Liver (tissue), 9 donors: ENCODE results near the gene USP48. TPM values are rescaled to one million over a fixed set of nuclear protein-coding genes. Genes with fewer than 3 reads are reported as not detected.
"Not testable (repeated sequence)": the region's sequence is repeated elsewhere in the genome, so short reads cannot be mapped to it uniquely, and the experiment has no call there.

Experiments
- DNase-seq: peaks from one replicate; pipeline ENCODE4 v3.0.0-alpha.2; 2017; ENCODE audit warnings: low spot score
- H3K27ac ChIP-seq, 2 donors: one replicate each; pipeline ENCODE4 v1.7.0; 2013; ENCODE audit warnings: inconsistent platforms in 2 of 2, low read length in 2 of 2, control low read depth in 1 of 2, low read depth in 1 of 2, mild to moderate bottlenecking in 1 of 2
- H3K27me3 ChIP-seq, 4 donors: one replicate each; pipeline versions ENCODE4 v1.6.1 to v1.7.0; 2013; ENCODE audit warnings: low read length in 3 of 4, inconsistent platforms in 1 of 4, mild to moderate bottlenecking in 1 of 4, moderate library complexity in 1 of 4; ENCODE audit not compliant: control insufficient read depth in 4 of 4, insufficient read depth in 4 of 4
- H3K36me3 ChIP-seq, 4 donors: one replicate each; pipeline versions ENCODE4 v1.6.1 to v1.7.0; 2013; ENCODE audit warnings: low read length in 3 of 4, mild to moderate bottlenecking in 3 of 4, low read depth in 1 of 4, moderate library complexity in 1 of 4; ENCODE audit not compliant: control insufficient read depth in 4 of 4, insufficient read depth in 3 of 4
- H3K4me1 ChIP-seq, 4 donors: one replicate each; pipeline versions ENCODE4 v1.6.1 to v1.7.0; 2013; ENCODE audit warnings: low read length in 3 of 4, mild to moderate bottlenecking in 3 of 4, moderate library complexity in 1 of 4; ENCODE audit not compliant: control insufficient read depth in 4 of 4, insufficient read depth in 4 of 4
- H3K4me3 ChIP-seq, 3 donors: one replicate each; pipeline versions ENCODE4 v1.6.1 to v1.7.0; 2013; ENCODE audit warnings: low read length in 3 of 3, control low read depth in 1 of 3, low read depth in 1 of 3, mild to moderate bottlenecking in 1 of 3
- H3K9ac ChIP-seq, 2 donors: one replicate each; pipeline ENCODE4 v1.7.0; 2013; ENCODE audit warnings: low read length in 2 of 2, mild to moderate bottlenecking in 2 of 2, moderate library complexity in 2 of 2, control low read depth in 1 of 2, low read depth in 1 of 2
- H3K9me3 ChIP-seq, 4 donors: one replicate each; pipeline versions ENCODE4 v1.6.1 to v1.7.0; 2013; ENCODE audit warnings: low read length in 3 of 4; ENCODE audit not compliant: control insufficient read depth in 4 of 4
- FOXA1 ChIP-seq: IDR thresholded peaks from 2 replicates; pipeline ENCODE4 v1.6.1; 2016; ENCODE audit warnings: antibody characterized with exemption
- FOXA2 ChIP-seq: IDR thresholded peaks from 2 replicates; pipeline ENCODE4 v1.6.1; 2016; ENCODE audit warnings: antibody characterized with exemption
- GABPA ChIP-seq, 2 donors: IDR thresholded peaks in 1 of 2; conservative IDR thresholded peaks in 1 of 2; 2 replicates each; pipeline ENCODE4 v1.6.1; 2016; ENCODE audit warnings: antibody characterized with exemption in 2 of 2, mild to moderate bottlenecking in 1 of 2, moderate library complexity in 1 of 2
- HNF4G ChIP-seq: IDR thresholded peaks from 2 replicates; pipeline ENCODE4 v1.6.1; 2016; ENCODE audit warnings: antibody characterized with exemption
- JUND ChIP-seq, 2 donors: IDR thresholded peaks; 2 replicates each; pipeline ENCODE4 v1.6.1; 2016; ENCODE audit warnings: antibody characterized with exemption in 2 of 2
- MAX ChIP-seq: IDR thresholded peaks from 2 replicates; pipeline ENCODE4 v1.6.1; 2016; ENCODE audit warnings: antibody characterized with exemption
- NR2F2 ChIP-seq: IDR thresholded peaks from 2 replicates; pipeline ENCODE4 v1.6.1; 2016; ENCODE audit warnings: antibody characterized with exemption
- RXRA ChIP-seq, 2 donors: IDR thresholded peaks; 2 replicates each; pipeline ENCODE4 v1.6.1; 2017 to 2018; ENCODE audit warnings: antibody characterized with exemption in 2 of 2, mild to moderate bottlenecking in 1 of 2
- SP1 ChIP-seq: IDR thresholded peaks from 2 replicates; pipeline ENCODE4 v1.6.1; 2018; ENCODE audit warnings: antibody characterized with exemption, mild to moderate bottlenecking
- YY1 ChIP-seq: IDR thresholded peaks from 2 replicates; pipeline ENCODE4 v1.6.1; 2016; ENCODE audit warnings: antibody characterized with exemption, mild to moderate bottlenecking
- WGBS: extraction: QIAGEN DNeasy Blood & Tissue Kit; methylation state at CpG from one replicate; pipeline ENCODE4 v1.1.7; 2013; 5-methylcytosine and 5-hydroxymethylcytosine counted together
- polyA plus RNA-seq, 2 donors: library from polyadenylated mRNA; stranded (reverse) in 1 of 2; unstranded in 1 of 2; fragments of 200-250 nt in 1 of 2; fragments of >200 nt in 1 of 2; fragmentation: Nextera tagmentation in 1 of 2; extraction: Ambion mirVana in 1 of 2; gene quantifications; one replicate each; pipeline versions ENCODE4 v1.2.1 to v1.2.3, GENCODE V29; 2013 to 2015
- total RNA-seq, 2 donors: library from RNA; depleted of rRNA; stranded (reverse); fragments of >200 nt; gene quantifications; one replicate each; pipeline ENCODE4 v1.2.3, GENCODE V29; 2014
- TF ChIP-seq, protein P1 (sequence below): fragments of 150-350 bp; IDR thresholded peaks from 2 replicates; pipeline ENCODE4 v1.5.1; 2017; ENCODE audit warnings: improper control_type of control experiment, low read depth, low read length; ENCODE audit not compliant: missing input control
- TF ChIP-seq, protein P2 (sequence below): IDR thresholded peaks from 2 replicates; pipeline ENCODE4 v1.6.1; 2016; ENCODE audit warnings: antibody characterized with exemption
- donor health status: healthy.
- donor health status: healthy.
- donor health status: healthy.
- donor health status: healthy.
- donor health status: healthy.

USP48 gene
- total and polyA plus RNA-seq, 4 donors, result 7.8 to 34.9 (median 23.1) TPM

GRCh38 chr1:21767106-21767505 lies 15.8 kb downstream of the USP48 start:
- H3K4me3 ChIP-seq, H3K27ac ChIP-seq, H3K27me3 ChIP-seq, H3K9me3 ChIP-seq, H3K9ac ChIP-seq, H3K4me1 ChIP-seq, DNase-seq, H3K36me3 ChIP-seq: not testable (repeated sequence)
- WGBS, result 97% methylated on average over 8 of the region's 8 CpGs

GRCh38 chr1:21766210-21766609 lies 16.7 kb downstream of the USP48 start:
- no peaks in the 10 kb centered on the region for H3K36me3 ChIP-seq
- peaks cover 0 to 9% (median 3%) of the 10 kb centered on the region in 4 donors for H3K4me1 ChIP-seq
- H3K27ac ChIP-seq, result no peak overlapping the region
- 95% methylated on average over 4 of the region's 4 CpGs for WGBS
- no peak overlapping the region for H3K9ac ChIP-seq
- TF ChIP-seq, protein P1, sequence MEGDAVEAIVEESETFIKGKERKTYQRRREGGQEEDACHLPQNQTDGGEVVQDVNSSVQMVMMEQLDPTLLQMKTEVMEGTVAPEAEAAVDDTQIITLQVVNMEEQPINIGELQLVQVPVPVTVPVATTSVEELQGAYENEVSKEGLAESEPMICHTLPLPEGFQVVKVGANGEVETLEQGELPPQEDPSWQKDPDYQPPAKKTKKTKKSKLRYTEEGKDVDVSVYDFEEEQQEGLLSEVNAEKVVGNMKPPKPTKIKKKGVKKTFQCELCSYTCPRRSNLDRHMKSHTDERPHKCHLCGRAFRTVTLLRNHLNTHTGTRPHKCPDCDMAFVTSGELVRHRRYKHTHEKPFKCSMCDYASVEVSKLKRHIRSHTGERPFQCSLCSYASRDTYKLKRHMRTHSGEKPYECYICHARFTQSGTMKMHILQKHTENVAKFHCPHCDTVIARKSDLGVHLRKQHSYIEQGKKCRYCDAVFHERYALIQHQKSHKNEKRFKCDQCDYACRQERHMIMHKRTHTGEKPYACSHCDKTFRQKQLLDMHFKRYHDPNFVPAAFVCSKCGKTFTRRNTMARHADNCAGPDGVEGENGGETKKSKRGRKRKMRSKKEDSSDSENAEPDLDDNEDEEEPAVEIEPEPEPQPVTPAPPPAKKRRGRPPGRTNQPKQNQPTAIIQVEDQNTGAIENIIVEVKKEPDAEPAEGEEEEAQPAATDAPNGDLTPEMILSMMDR, result no peak
- TF ChIP-seq FOXA1 (no peak), GABPA (IDR thresholded peaks at IDR 0.05 in 1 of 2, conservative IDR thresholded peaks at IDR 0.05 in 1 of 2) (no peak), NR2F2 (no peak), RXRA (IDR thresholded peaks at IDR 0.05) (no peak), FOXA2 (no peak), JUND (IDR thresholded peaks at IDR 0.05) (no peak), HNF4G (no peak), SP1 (no peak)
- TF ChIP-seq, protein P2, sequence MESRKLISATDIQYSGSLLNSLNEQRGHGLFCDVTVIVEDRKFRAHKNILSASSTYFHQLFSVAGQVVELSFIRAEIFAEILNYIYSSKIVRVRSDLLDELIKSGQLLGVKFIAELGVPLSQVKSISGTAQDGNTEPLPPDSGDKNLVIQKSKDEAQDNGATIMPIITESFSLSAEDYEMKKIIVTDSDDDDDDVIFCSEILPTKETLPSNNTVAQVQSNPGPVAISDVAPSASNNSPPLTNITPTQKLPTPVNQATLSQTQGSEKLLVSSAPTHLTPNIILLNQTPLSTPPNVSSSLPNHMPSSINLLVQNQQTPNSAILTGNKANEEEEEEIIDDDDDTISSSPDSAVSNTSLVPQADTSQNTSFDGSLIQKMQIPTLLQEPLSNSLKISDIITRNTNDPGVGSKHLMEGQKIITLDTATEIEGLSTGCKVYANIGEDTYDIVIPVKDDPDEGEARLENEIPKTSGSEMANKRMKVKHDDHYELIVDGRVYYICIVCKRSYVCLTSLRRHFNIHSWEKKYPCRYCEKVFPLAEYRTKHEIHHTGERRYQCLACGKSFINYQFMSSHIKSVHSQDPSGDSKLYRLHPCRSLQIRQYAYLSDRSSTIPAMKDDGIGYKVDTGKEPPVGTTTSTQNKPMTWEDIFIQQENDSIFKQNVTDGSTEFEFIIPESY, result no peak
- no peaks in the 10 kb centered on the region for H3K27me3 ChIP-seq
- no peak overlapping the region for H3K4me3 ChIP-seq
- no peaks in the 10 kb centered on the region for H3K9me3 ChIP-seq
- DNase-seq, result no peak

DNA sequence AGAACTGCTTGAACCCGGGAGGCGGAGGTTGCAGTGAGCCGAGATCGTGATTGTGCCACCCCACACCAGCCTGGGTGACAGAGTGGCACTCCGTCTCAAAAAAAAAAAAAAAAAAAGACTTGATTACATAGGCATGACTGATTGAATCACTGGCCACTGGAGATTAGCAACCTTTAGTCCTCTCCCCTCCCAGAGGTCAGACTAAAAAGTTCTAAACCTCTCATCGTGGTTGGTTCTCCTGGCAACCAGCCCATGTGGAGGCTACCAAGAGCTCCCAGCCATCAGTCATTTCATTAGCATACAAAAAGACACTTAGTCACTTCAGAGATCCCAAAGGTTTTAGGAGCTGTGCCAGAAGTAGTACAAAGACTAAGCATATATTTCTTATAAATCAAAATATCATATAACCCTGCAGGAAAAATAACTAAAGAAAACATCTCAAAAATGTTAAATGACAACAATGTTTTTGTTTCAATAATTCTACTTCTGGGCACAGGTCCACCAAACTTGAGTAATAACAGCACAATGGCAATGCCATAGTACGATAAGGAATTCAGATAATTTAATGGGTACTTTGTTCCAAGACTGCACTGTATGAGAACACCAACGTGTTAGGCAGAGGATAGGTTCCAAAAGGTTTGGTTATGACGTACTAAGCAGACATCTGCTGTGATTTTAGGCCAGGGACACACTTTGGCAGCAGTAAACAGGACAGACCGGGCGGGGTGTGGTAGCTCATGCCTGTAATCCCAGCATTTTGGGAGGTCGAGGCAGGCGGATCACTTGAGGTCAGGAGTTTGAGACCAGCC lies 18.1 kb downstream of the USP48 start:
- Histone ChIP-seq H3K27me3 (no peaks in the 10 kb centered on the region), H3K4me3 (no peak overlapping the region), H3K9me3 (no peaks in the 10 kb centered on the region), H3K27ac (no peak overlapping the region), H3K4me1 (peaks cover 0 to 9% (median 3%) of the 10 kb centered on the region in 4 donors), H3K9ac (no peak overlapping the region), H3K36me3 (no peaks in the 10 kb centered on the region)
- no peak for DNase-seq
- TF ChIP-seq SP1 (no peak), YY1 (no peak), HNF4G (no peak), FOXA2 (no peak), MAX (no peak)
- TF ChIP-seq, protein P1, result no peak
- WGBS, result 63% methylated on average over 13 of the region's 13 CpGs
